Mesendoderm (in vitro differentiated cells): ENCODE data around the gene HSD3B2.

Experiments used
- DNase-seq: peaks from one replicate; pipeline ENCODE4 v3.0.0; 2013
- H2AK5ac ChIP-seq: 2 replicates; pipeline ENCODE4 v1.6.1; 2013; ENCODE audit warnings: low read length, inconsistent platforms
- H2BK120ac ChIP-seq: 2 replicates; pipeline ENCODE4 v1.6.1; 2013; ENCODE audit warnings: low read depth, mild to moderate bottlenecking, low read length, moderate library complexity, mixed read lengths
- H2BK15ac ChIP-seq: replicated peaks from 2 replicates; pipeline ENCODE4 v1.6.1; 2013; ENCODE audit warnings: low read depth, mild to moderate bottlenecking, moderate library complexity
- H2BK5ac ChIP-seq: 2 replicates; pipeline ENCODE4 v1.6.1; 2013; ENCODE audit warnings: low read length, inconsistent platforms
- H3K18ac ChIP-seq: 2 replicates; pipeline ENCODE4 v1.6.1; 2013; ENCODE audit warnings: mild to moderate bottlenecking, low read length, mixed read lengths
- H3K23ac ChIP-seq: one replicate; pipeline ENCODE4 v1.6.1; 2013; ENCODE audit warnings: low read length
- H3K27ac ChIP-seq: 2 replicates; pipeline ENCODE4 v1.5.1; 2013; ENCODE audit warnings: low read depth, mild to moderate bottlenecking, inconsistent platforms, low read length, moderate library complexity
- H3K27me3 ChIP-seq: 2 replicates; pipeline ENCODE4 v1.6.1; 2013; ENCODE audit warnings: low read length, control low read depth, mild to moderate bottlenecking, inconsistent platforms; ENCODE audit not compliant: insufficient read depth, poor library complexity
- H3K36me3 ChIP-seq: 2 replicates; pipeline ENCODE4 v1.6.1; 2013; ENCODE audit warnings: low read length, inconsistent platforms; ENCODE audit not compliant: control insufficient read depth, insufficient read depth
- H3K4ac ChIP-seq: one replicate; pipeline ENCODE4 v1.6.1; 2013; ENCODE audit warnings: low read depth, mild to moderate bottlenecking, low read length, moderate library complexity
- H3K4me1 ChIP-seq: 2 replicates; pipeline ENCODE4 v1.6.1; 2013; ENCODE audit warnings: low read depth, low read length, inconsistent platforms; ENCODE audit not compliant: control insufficient read depth
- H3K4me2 ChIP-seq: 2 replicates; pipeline ENCODE4 v1.6.1; 2013; ENCODE audit warnings: low read length
- H3K4me3 ChIP-seq: 2 replicates; pipeline ENCODE4 v1.5.1; 2013; ENCODE audit warnings: mild to moderate bottlenecking, low read length
- H3K56ac ChIP-seq: one replicate; pipeline ENCODE4 v1.6.1; 2013; ENCODE audit warnings: low read length
- H3K79me1 ChIP-seq: 2 replicates; pipeline ENCODE4 v1.6.1; 2013; ENCODE audit warnings: low read length, inconsistent platforms
- H3K79me2 ChIP-seq: 2 replicates; pipeline ENCODE4 v1.6.1; 2013; ENCODE audit warnings: mild to moderate bottlenecking, low read length; ENCODE audit not compliant: control insufficient read depth, insufficient read depth
- H3K9ac ChIP-seq: 2 replicates; pipeline ENCODE4 v1.6.1; 2013; ENCODE audit warnings: low read length, inconsistent platforms
- H4K5ac ChIP-seq: one replicate; pipeline ENCODE4 v1.6.1; 2013; ENCODE audit warnings: low read length
- H4K8ac ChIP-seq: one replicate; pipeline ENCODE4 v1.6.1; 2013; ENCODE audit warnings: low read depth, mild to moderate bottlenecking, control low read depth, low read length, moderate library complexity
- WGBS: extraction: QIAGEN DNeasy Blood & Tissue Kit; methylation state at CpG from one replicate; pipeline ENCODE4 v1.1.7; 2013; ENCODE audit warnings: low lambda C conversion rate, missing lambda C conversion rate; ENCODE audit not compliant: insufficient coverage; ENCODE audit errors: extremely low coverage; 5-methylcytosine and 5-hydroxymethylcytosine counted together

The HSD3B2 gene

DNA sequence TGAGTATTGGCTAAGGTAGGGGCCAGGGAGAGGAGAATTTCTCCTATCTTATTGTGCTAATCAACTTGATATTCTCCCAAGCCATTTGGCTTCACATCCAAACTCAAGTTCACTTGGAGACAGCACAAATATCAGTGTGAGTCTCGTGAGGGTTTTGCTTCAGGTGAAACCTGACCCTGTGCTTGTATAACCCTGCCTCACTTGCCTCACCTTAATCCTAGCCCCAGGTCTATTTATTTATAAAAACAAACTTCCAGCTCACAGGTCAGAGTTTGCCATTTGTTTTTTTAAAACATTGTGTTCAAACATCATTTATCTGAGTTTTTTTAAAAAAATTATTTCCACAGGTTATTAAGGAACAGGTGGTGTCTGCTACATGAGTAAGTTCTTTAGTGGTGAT, 26.5 kb upstream of the HSD3B2 start:
- Histone ChIP-seq H3K4me2 (no peak overlapping the region), H3K27me3 (no peaks in the 10 kb centered on the region)
- no CpG with 5 or more reads among the region's 1 CpG for WGBS

DNA sequence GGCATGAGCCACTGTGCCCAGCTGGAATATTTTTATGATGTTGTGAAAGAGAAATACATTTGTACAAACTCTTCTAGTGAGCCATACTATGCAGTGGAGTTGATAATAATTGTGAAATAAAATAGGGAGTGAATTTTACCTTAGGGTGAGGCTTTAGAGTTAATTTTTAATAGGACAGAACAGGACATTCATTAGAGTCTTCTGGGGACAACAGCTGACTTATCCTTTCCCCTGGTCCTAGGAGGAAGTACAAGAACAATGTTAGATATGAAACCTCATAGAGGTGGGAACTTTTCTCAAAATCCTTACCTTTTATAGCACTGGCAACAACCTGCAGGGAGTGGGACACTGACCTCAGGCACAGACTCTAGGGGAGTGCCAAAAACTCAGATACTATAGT, 24.4 kb upstream of the HSD3B2 start:
- H3K27me3 ChIP-seq = no peaks in the 10 kb centered on the region
- H3K18ac ChIP-seq = no peak overlapping the region
- no peak overlapping the region for H4K8ac ChIP-seq

More for the DNA sequence above, 26.5 kb upstream of the HSD3B2 start:
- no peaks in the 10 kb centered on the region for H3K79me2 ChIP-seq
- H4K5ac ChIP-seq = no peak overlapping the region
- no peak overlapping the region for H3K4ac ChIP-seq
- no peak overlapping the region for H3K56ac ChIP-seq
- no peak overlapping the region for H2BK120ac ChIP-seq
- no peak overlapping the region for H2BK15ac ChIP-seq
- no peaks in the 10 kb centered on the region for H3K79me1 ChIP-seq
- no peak overlapping the region for H2AK5ac ChIP-seq
- peaks cover 3% of the 10 kb centered on the region for H3K4me1 ChIP-seq
- no peak overlapping the region for H3K18ac ChIP-seq
- no peak for DNase-seq
- H2BK5ac ChIP-seq = no peak overlapping the region
- H4K8ac ChIP-seq = no peak overlapping the region
- no peak overlapping the region for H3K4me3 ChIP-seq
- H3K36me3 ChIP-seq = no peaks in the 10 kb centered on the region
- H3K9ac ChIP-seq = no peak overlapping the region
- no peak overlapping the region for H3K27ac ChIP-seq
- H3K23ac ChIP-seq = no peak overlapping the region

GRCh38 chr1:119391749-119392148, 23.2 kb upstream of the HSD3B2 start:
- peaks cover 3% of the 10 kb centered on the region for H3K4me1 ChIP-seq
- H3K36me3 ChIP-seq = no peaks in the 10 kb centered on the region
- no peak overlapping the region for H2BK120ac ChIP-seq
- H3K56ac ChIP-seq = no peak overlapping the region
- no peak overlapping the region for H3K18ac ChIP-seq
- H3K79me1 ChIP-seq = no peaks in the 10 kb centered on the region
- H3K4me3 ChIP-seq = no peak overlapping the region
- no CpG with 5 or more reads among the region's 3 CpGs for WGBS
- no peak overlapping the region for H3K23ac ChIP-seq
- no peak overlapping the region for H4K8ac ChIP-seq
- H3K27me3 ChIP-seq = no peaks in the 10 kb centered on the region
- H2BK15ac ChIP-seq = no peak overlapping the region
- no peak overlapping the region for H4K5ac ChIP-seq
- H3K79me2 ChIP-seq = no peaks in the 10 kb centered on the region
- H3K4ac ChIP-seq = no peak overlapping the region
- no peak overlapping the region for H2BK5ac ChIP-seq
- no peak overlapping the region for H3K27ac ChIP-seq
- no peak for DNase-seq
- no peak overlapping the region for H3K4me2 ChIP-seq
- no peak overlapping the region for H3K9ac ChIP-seq
- no peak overlapping the region for H2AK5ac ChIP-seq

More for the DNA sequence above, 24.4 kb upstream of the HSD3B2 start:
- H4K5ac ChIP-seq = no peak overlapping the region
- H3K36me3 ChIP-seq = no peaks in the 10 kb centered on the region
- no peak for DNase-seq
- H3K79me2 ChIP-seq = no peaks in the 10 kb centered on the region
- H3K4ac ChIP-seq = no peak overlapping the region
- H3K4me1 ChIP-seq = peaks cover 3% of the 10 kb centered on the region
- no peak overlapping the region for H3K27ac ChIP-seq
- no peak overlapping the region for H2BK5ac ChIP-seq
- no peaks in the 10 kb centered on the region for H3K79me1 ChIP-seq
- no peak overlapping the region for H3K56ac ChIP-seq
- no peak overlapping the region for H3K4me2 ChIP-seq
- no peak overlapping the region for H2BK120ac ChIP-seq
- no peak overlapping the region for H3K23ac ChIP-seq
- H3K4me3 ChIP-seq = no peak overlapping the region
- no peak overlapping the region for H2BK15ac ChIP-seq
- H3K9ac ChIP-seq = no peak overlapping the region
- no peak overlapping the region for H2AK5ac ChIP-seq

- Histone ChIP-seq H2BK5ac (no peak overlapping the region), H3K4me3 (no peak overlapping the region), H3K79me2 (no peaks in the 10 kb centered on the region), H3K4me2 (no peak overlapping the region), H2BK15ac (no peak overlapping the region), H3K56ac (no peak overlapping the region), H3K23ac (no peak overlapping the region), H3K27ac (no peak overlapping the region), H3K36me3 (no peaks in the 10 kb centered on the region), H3K4me1 (no peaks in the 10 kb centered on the region), H3K4ac (no peak overlapping the region), H2AK5ac (no peak overlapping the region), H3K9ac (no peak overlapping the region), H2BK120ac (no peak overlapping the region), H4K8ac (no peak overlapping the region), H3K27me3 (no peaks in the 10 kb centered on the region), H3K18ac (no peak overlapping the region), H4K5ac (no peak overlapping the region), H3K79me1 (no peaks in the 10 kb centered on the region)
- WGBS = no CpG with 5 or more reads among the region's 1 CpG
- no peak for DNase-seq
Measured at GRCh38 chr1:119394085-119394484, 20.9 kb upstream of the HSD3B2 start.

DNA sequence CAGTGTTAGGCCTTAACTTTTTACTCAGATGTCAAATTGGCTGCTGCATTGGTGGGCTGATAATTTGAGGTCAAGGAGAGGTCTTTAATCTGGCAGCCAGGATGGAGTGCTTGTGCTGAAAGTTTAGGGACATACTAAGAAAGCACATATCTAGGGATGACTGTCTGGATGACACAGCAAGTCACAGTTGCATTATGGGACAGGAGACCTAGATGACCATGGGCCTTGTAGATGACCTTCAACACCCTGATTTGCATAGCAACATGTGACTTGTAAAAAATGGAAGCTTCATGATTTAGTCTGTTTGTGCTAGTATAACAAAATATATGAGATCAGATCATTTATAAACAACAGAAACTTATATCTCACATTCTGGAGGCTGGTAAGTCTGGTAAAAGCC, 18.0 kb upstream of the HSD3B2 start:
- no peak overlapping the region for H2BK15ac ChIP-seq
- H3K9ac ChIP-seq = no peak overlapping the region
- H3K27ac ChIP-seq = no peak overlapping the region
- no peak overlapping the region for H3K4ac ChIP-seq
- no peak for DNase-seq
- no peaks in the 10 kb centered on the region for H3K79me1 ChIP-seq
- no peak overlapping the region for H2AK5ac ChIP-seq
- no peak overlapping the region for H3K4me2 ChIP-seq
- H3K27me3 ChIP-seq = no peaks in the 10 kb centered on the region
- H4K8ac ChIP-seq = no peak overlapping the region
- H4K5ac ChIP-seq = no peak overlapping the region
- H3K4me3 ChIP-seq = no peak overlapping the region
- no peaks in the 10 kb centered on the region for H3K79me2 ChIP-seq
- no peak overlapping the region for H3K56ac ChIP-seq
- no peaks in the 10 kb centered on the region for H3K4me1 ChIP-seq
- H3K36me3 ChIP-seq = no peaks in the 10 kb centered on the region
- no peak overlapping the region for H2BK5ac ChIP-seq
- no peak overlapping the region for H3K23ac ChIP-seq
- no peak overlapping the region for H2BK120ac ChIP-seq
- no peak overlapping the region for H3K18ac ChIP-seq

DNA sequence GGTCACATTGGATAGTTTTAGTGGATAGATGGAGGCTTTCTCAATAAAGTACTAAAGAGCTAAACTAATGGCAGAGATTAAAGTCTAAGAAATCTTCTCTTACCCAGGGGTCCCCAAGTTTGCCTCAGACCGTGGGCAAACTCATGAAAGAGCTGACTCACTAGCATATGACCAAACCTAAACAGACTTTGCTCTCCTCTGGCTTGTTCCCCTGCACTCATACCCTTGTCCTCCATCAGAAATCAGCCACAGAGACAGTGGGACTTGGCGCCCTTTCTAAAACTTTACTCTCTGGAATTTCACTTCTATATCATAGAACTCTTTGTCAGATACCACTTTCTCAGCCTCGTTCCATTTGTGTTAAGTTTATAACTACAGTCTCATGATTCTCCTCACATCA, 17.0 kb upstream of the HSD3B2 start:
- Histone ChIP-seq H2BK15ac (no peak overlapping the region), H2BK120ac (no peak overlapping the region), H3K23ac (no peak overlapping the region), H3K18ac (no peak overlapping the region), H3K4me2 (no peak overlapping the region), H4K8ac (no peak overlapping the region), H3K27me3 (no peaks in the 10 kb centered on the region), H3K4me3 (no peak overlapping the region), H3K79me2 (no peaks in the 10 kb centered on the region), H3K79me1 (no peaks in the 10 kb centered on the region), H2BK5ac (no peak overlapping the region), H3K36me3 (no peaks in the 10 kb centered on the region), H4K5ac (no peak overlapping the region), H3K9ac (no peak overlapping the region), H3K4me1 (no peaks in the 10 kb centered on the region), H3K4ac (no peak overlapping the region), H3K27ac (no peak overlapping the region), H3K56ac (no peak overlapping the region), H2AK5ac (no peak overlapping the region)
- no CpG with 5 or more reads among the region's 3 CpGs for WGBS
- DNase-seq = no peak
